Gastroesophageal sphincter (tissue), 4 donors: ENCODE data around the gene ZNF521. TPM values are rescaled to one million over a fixed set of nuclear protein-coding genes. Genes with fewer than 3 reads are reported as not detected.
A peak's percentile ranks its signal among the peaks of the same experiment; 100 is the strongest.

Experiments used
- ATAC-seq: fragments of 150-250 bp; one replicate; pipeline ENCODE4 v1.9.1; 2016; ENCODE audit warnings: mild to moderate bottlenecking, moderate library complexity
- H3K27ac ChIP-seq, 4 donors: fragments of 200-600 bp; sonication (generic) in 3 of 4; 1 replicate in 3 of 4; 2 replicates in 1 of 4; pipeline ENCODE4 v1.5.1; 2016 to 2019
- H3K27me3 ChIP-seq: fragments of 200-600 bp; sonication (generic); one replicate; pipeline ENCODE4 v1.5.1; 2019
- H3K36me3 ChIP-seq, 2 donors: fragments of 200-600 bp; sonication (generic); one replicate each; pipeline ENCODE4 v1.5.1; 2019; ENCODE audit warnings: control low read depth in 1 of 2
- H3K4me1 ChIP-seq, 3 donors: fragments of 200-600 bp; sonication (generic); 1 replicate in 2 of 3; 2 replicates in 1 of 3; pipeline ENCODE4 v1.5.1; 2016 to 2019; ENCODE audit warnings: control low read depth in 2 of 3
- H3K4me3 ChIP-seq, 2 donors: fragments of 200-600 bp; sonication (generic); one replicate each; pipeline ENCODE4 v1.5.1; 2019; ENCODE audit warnings: mild to moderate bottlenecking in 1 of 2, moderate library complexity in 1 of 2
- H3K9me3 ChIP-seq, 3 donors: fragments of 200-600 bp; sonication (generic); one replicate each; pipeline ENCODE4 v1.5.1; 2017 to 2019; ENCODE audit warnings: control low read depth in 2 of 3
- EP300 ChIP-seq: sonication (generic); formaldehyde crosslinking; IDR thresholded peaks from one replicate; pipeline ENCODE4 v1.6.1; 2017; ENCODE audit warnings: antibody characterized with exemption, mild to moderate bottlenecking
- POLR2A ChIP-seq, 2 donors: fragments of 450-650 bp; IDR thresholded peaks; one replicate each; pipeline ENCODE4 v1.6.1; 2017; ENCODE audit warnings: antibody characterized with exemption in 2 of 2, mild to moderate bottlenecking in 2 of 2, moderate library complexity in 1 of 2
- POLR2AphosphoS5 ChIP-seq: sonication (generic); formaldehyde crosslinking; IDR thresholded peaks from one replicate; pipeline ENCODE4 v1.6.1; 2017; ENCODE audit warnings: antibody characterized with exemption
- WGBS, 2 donors: methylation state at CpG; one replicate each; pipeline ENCODE4 v1.1.5; 2018; ENCODE audit warnings: low coverage in 1 of 2; 5-methylcytosine and 5-hydroxymethylcytosine counted together
- total RNA-seq, 4 donors: library from RNA; depleted of rRNA; stranded (reverse); fragments of >200 nt; gene quantifications; one replicate each; pipeline ENCODE4 v1.1.0, GENCODE V29; 2016
- TF ChIP-seq, protein P1 (sequence below), 4 experiments: fragments of 200-600 bp in 2 of 4; fragments of 450-650 bp in 2 of 4; sonication (generic) in 1 of 4; IDR thresholded peaks; one replicate each; pipeline ENCODE4 v1.5.1; 2017 to 2019; ENCODE audit warnings: antibody characterized with exemption in 4 of 4, mild to moderate bottlenecking in 2 of 4, moderate library complexity in 2 of 4

ZNF521 gene
- total RNA-seq, 4 donors from 2014 or later = 9.9 to 29.3 (median 13.4) TPM

DNA sequence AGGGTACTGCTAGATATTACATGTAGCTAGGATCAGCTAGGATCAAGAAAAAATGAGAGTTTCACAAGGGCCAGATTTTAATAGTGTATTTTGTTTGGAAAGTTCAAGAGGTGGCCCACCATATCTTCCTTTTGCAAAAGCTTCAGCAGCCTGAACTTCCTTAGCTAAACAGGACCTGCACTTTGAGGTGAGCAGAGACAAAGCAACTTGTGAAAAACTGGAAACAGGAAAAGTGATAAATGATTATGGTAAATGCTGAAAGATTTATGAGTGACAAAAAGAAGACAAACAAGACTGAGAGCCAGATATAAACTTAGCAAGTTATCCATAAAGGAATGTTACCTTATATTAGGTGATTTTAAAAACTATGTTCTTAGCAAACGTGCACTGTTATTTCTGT, 123.6 kb downstream of the ZNF521 start:
- no peak for TF ChIP-seq POLR2AphosphoS5
- no peak for TF ChIP-seq POLR2A (IDR thresholded peaks at IDR 0.05)
- TF ChIP-seq EP300 = no peak
- TF ChIP-seq, protein P1, sequence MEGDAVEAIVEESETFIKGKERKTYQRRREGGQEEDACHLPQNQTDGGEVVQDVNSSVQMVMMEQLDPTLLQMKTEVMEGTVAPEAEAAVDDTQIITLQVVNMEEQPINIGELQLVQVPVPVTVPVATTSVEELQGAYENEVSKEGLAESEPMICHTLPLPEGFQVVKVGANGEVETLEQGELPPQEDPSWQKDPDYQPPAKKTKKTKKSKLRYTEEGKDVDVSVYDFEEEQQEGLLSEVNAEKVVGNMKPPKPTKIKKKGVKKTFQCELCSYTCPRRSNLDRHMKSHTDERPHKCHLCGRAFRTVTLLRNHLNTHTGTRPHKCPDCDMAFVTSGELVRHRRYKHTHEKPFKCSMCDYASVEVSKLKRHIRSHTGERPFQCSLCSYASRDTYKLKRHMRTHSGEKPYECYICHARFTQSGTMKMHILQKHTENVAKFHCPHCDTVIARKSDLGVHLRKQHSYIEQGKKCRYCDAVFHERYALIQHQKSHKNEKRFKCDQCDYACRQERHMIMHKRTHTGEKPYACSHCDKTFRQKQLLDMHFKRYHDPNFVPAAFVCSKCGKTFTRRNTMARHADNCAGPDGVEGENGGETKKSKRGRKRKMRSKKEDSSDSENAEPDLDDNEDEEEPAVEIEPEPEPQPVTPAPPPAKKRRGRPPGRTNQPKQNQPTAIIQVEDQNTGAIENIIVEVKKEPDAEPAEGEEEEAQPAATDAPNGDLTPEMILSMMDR (IDR thresholded peaks at IDR 0.05) = no peak
- ATAC-seq = no peak

DNA sequence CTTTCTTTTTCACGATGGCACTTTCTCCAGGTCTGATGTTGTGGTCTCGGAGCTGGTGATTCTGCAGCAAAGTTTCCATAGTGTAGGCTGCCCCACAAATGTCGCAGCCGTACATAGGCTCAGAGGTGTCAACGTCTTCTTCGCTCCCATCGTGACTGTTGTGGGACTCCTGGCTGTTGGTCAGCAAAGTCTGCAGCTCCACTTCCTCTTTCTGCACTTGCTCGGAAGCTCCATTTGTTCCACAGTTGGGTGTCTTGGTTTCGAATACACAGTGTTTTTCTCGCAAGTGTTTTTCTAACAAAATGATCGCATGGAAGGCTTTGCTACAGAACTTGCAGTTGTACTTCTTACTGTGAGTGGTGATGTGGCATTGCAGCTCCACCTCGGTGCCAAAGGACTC, 126.8 kb downstream of the ZNF521 start:
- H3K36me3 ChIP-seq = peaks cover 0 to 8% of the 10 kb centered on the region in 2 donors
- no peak for TF ChIP-seq EP300
- no peak for TF ChIP-seq POLR2A (IDR thresholded peaks at IDR 0.05)
- TF ChIP-seq, protein P1 (IDR thresholded peaks at IDR 0.05) = no peak
- TF ChIP-seq POLR2AphosphoS5 = no peak
- no peaks in the 10 kb centered on the region for H3K9me3 ChIP-seq
- 88 to 94% methylated on average over 7 to 12 of the region's 12 CpGs for WGBS, 2 donors
- H3K4me3 ChIP-seq = no peak overlapping the region
- no peak for ATAC-seq
- H3K27ac ChIP-seq = no peak overlapping the region
- H3K4me1 ChIP-seq = peaks cover 0 to 13% (median 4%) of the 10 kb centered on the region in 3 donors
- no peaks in the 10 kb centered on the region for H3K27me3 ChIP-seq

More for the DNA sequence above, 123.6 kb downstream of the ZNF521 start:
- peaks cover 0 to 8% of the 10 kb centered on the region in 2 donors for H3K36me3 ChIP-seq
- H3K4me3 ChIP-seq = no peak overlapping the region
- H3K9me3 ChIP-seq = no peaks in the 10 kb centered on the region
- WGBS, 2 donors = 50 to 60% methylated on average over 1 of the region's 1 CpG
- no peaks in the 10 kb centered on the region for H3K27me3 ChIP-seq
- peaks cover 0 to 35% (median 15%) of the 10 kb centered on the region in 3 donors for H3K4me1 ChIP-seq
- H3K27ac ChIP-seq = peak overlapping the region in 1 of 4 donors; percentile 0

DNA sequence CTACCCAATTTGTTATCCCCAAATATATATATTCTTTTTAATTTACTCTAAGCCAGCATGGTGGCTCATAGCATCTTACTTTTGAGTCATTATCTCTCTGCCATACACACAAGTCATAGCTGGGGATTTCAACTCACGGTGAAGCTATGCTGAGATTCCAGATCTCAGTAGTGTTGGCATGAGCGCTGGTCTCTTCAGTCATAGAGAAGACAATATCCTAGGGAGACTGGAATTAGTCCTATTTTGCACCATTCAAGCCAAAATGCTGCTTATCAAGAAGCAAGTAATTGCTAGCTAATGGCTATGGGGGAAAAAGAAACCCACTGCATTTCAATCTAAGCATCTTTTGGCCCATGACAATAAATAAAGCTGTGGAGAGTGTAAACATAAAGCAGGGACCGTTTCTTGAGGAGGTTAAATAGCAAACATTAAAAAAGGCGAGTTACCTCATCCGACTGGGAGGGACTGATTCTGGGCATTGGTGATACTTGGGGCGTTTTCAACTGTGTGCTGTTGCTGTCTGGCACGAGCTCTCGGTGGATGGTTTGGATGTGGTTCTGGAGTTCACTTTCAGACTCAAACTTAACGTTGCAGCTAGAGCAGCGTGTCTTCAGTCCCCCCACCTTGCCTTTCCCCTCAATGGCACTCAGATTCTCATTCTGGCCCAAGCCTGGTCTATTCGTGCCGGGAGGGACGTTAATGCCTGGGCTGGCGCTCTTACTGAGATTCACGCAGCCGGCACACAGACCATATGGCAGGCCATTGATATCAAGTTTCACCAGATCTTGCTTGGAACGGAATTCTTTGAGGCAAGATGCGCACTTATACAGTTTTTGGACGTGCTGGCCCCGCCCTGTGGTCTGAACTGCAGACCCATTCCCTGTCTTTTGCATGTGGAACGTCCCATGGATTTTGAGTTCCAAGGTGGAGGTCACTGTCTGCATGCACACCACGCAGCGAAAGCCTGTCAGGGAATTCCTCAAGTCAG, 127.8 kb downstream of the ZNF521 start:
- Histone ChIP-seq H3K9me3 (no peaks in the 10 kb centered on the region), H3K27me3 (no peaks in the 10 kb centered on the region), H3K36me3 (peaks cover 0 to 8% of the 10 kb centered on the region in 2 donors), H3K4me1 (peaks cover 0 to 8% (median 0%) of the 10 kb centered on the region in 3 donors), H3K27ac (no peak overlapping the region), H3K4me3 (no peak overlapping the region)
- whole genome bisulfite sequencing, 2 donors = 92 to 95% methylated on average over 11 to 20 of the region's 23 CpGs
- no peak for ATAC-seq
- TF ChIP-seq POLR2AphosphoS5 = no peak
- no peak for TF ChIP-seq POLR2A (IDR thresholded peaks at IDR 0.05)
- TF ChIP-seq, protein P1 (IDR thresholded peaks at IDR 0.05) = no peak
- TF ChIP-seq EP300 = no peak

DNA sequence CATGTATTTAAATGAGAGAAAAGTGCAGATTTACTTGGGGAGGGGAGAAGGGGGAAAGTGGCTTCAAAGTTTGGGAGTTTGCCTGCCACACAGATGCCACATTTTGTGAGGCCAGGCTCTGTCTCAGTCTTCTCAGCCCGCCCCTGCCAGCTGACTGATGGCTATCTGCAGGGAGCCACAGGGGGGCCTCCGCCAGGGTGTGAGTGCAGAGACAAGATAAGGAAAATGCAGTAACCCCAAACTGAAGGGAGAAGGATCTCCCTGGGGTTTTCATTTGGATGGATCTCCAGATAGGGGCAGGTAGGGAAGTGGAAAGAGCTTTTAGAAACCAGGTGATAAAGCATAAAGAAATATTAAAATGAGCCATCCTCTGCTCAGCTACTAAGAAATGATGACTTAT, 128.8 kb downstream of the ZNF521 start:
- Histone ChIP-seq H3K27ac (no peak overlapping the region), H3K27me3 (no peaks in the 10 kb centered on the region), H3K9me3 (no peaks in the 10 kb centered on the region), H3K36me3 (peaks cover 0 to 8% of the 10 kb centered on the region in 2 donors), H3K4me3 (no peak overlapping the region), H3K4me1 (peaks cover 0 to 2% (median 0%) of the 10 kb centered on the region in 3 donors)
- ATAC-seq = no peak
- WGBS, 2 donors = no CpG with 5 or more reads among the region's 2 CpGs
- TF ChIP-seq EP300 (no peak), POLR2AphosphoS5 (no peak), POLR2A (IDR thresholded peaks at IDR 0.05) (no peak)
- TF ChIP-seq, protein P1 (IDR thresholded peaks at IDR 0.05) = no peak
